Placental epithelial cell (primary cell): ENCODE results near the gene BBOX1. TPM values are rescaled to one million over a fixed set of nuclear protein-coding genes. Genes with fewer than 3 reads are reported as not detected.

Source experiments
- total RNA-seq: library from RNA; depleted of rRNA; stranded (reverse); fragments of >200 nt; gene quantifications from 2 replicates; pipeline ENCODE4 v1.2.3, GENCODE V29; 2012

BBOX1 gene
- total RNA-seq: not detected in 2 replicates

GRCh38 chr11:27040302-27041115 lies at the start of gene BBOX1:
TSS of gene BBOX1 (plus strand) at chr11:27040815. CDS start at chr11:27055431, 14,616 bp downstream.

GRCh38 chr11:26993965-26994457 lies 46.6 kb upstream of the BBOX1 start, which contains the start of gene FIBIN:
TSS of gene FIBIN (plus strand) at chr11:26994112. CDS start at chr11:26994527, 415 bp downstream.

Other genes starting within 250 kb of the BBOX1 start
- gene FIBIN, start 46.7 kb upstream of the BBOX1 start, total RNA-seq: under 0.01 and 0.11 TPM in 2 replicates